Colonic mucosa (tissue), 4 donors: ENCODE measurements around the gene CUEDC1. TPM values are rescaled to one million over a fixed set of nuclear protein-coding genes. Genes with fewer than 3 reads are reported as not detected.

ENCODE experiments used
- DNase-seq: peaks from one replicate; pipeline ENCODE4 v3.0.0-alpha.2; 2020
- H3K27ac ChIP-seq: fragments of 200-600 bp; one replicate; pipeline ENCODE4 v1.8.0; 2021
- H3K27me3 ChIP-seq: fragments of 200-600 bp; one replicate; pipeline ENCODE4 v1.8.0; 2021
- H3K36me3 ChIP-seq: fragments of 200-600 bp; one replicate; pipeline ENCODE4 v1.8.0; 2021
- H3K4me1 ChIP-seq: fragments of 200-600 bp; one replicate; pipeline ENCODE4 v1.8.0; 2021; ENCODE audit warnings: mild to moderate bottlenecking
- H3K4me3 ChIP-seq: fragments of 200-600 bp; one replicate; pipeline ENCODE4 v1.8.0; 2021
- H3K9ac ChIP-seq, 2 donors: one replicate each; pipeline ENCODE4 v1.7.0; 2013; ENCODE audit warnings: control low read depth in 2 of 2, low read depth in 2 of 2, low read length in 2 of 2
- H3K9me3 ChIP-seq: fragments of 200-600 bp; one replicate; pipeline ENCODE4 v1.8.0; 2021
- intact Hi-C: fragments of 100-400 bp; cut with DNase I; formaldehyde crosslinking; loops from one replicate; pipeline ENCODE4 v1.14.1; 2022
- total RNA-seq, 2 donors: library from RNA; stranded (reverse); fragmentation: NEBNext Ultra II Directional in 1 of 2; extraction: Animal tissue kit (Norgen Biotek cat#: 25700) in 1 of 2; gene quantifications; one replicate each; pipeline ENCODE4 v1.2.1, GENCODE V29; 2021
- TF ChIP-seq, protein P1 (sequence below): fragments of 200-600 bp; IDR thresholded peaks from one replicate; pipeline ENCODE4 v1.8.0; 2022; ENCODE audit warnings: antibody characterized with exemption, mild to moderate bottlenecking
- donor health status: healthy.
- donor health status: DM: no; HTN: no; CAD: no.
- donor health status: DM: no; HTN: no; CAD: no.

The CUEDC1 gene
- total RNA-seq, 2 donors from 2014 or later = 14.7 to 15.2 TPM

DNA sequence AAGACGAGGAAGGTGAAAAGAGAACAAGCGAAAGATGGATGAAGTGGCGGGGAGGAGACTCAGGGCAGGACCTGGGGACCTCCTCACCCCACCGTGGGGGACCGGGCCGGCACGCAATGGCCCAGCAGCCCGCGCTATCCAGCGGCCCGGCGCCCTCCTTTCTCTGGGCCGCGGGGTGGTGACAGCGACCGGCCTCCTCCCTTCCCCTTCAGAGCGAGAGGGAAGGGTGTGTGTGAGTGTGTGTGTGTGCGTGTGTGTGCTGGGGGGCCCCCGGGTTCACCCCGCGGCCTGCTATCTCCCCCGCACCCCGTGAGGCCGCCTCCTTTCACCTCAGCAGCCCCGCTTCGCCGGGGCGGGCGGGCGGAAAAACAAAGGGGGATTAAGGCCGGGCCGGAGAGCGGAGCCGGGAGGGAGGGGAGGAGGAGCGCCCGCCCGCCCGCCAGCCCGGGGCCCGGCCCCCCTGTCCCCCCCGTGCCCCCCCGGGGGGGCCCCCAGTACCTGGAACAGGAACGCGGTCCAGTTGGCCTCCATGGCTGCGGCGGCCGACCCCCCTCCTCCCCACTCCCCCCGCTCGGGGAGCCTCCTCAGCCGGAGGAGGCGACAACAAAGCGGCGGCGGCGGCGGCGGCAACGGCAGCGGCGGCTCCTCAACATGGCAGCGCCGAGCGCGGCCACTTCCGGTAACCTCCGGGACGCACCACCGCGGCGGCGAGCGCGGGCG, 32.5 kb upstream of the CUEDC1 start, which contains the start of gene VEZF1:
TSS of gene VEZF1 (minus strand) at position 674 of the 720 bp plus-strand sequence. CDS start at position 531, 143 bp downstream.
- Histone ChIP-seq H3K36me3 (no peaks in the 10 kb centered on the region), H3K4me3 (peak within 1 kb of the TSS; percentile 86), H3K9me3 (no peaks in the 10 kb centered on the region), H3K27me3 (no peaks in the 10 kb centered on the region), H3K9ac (peak within 1 kb of the TSS; percentile 95 to 99), H3K4me1 (peaks cover 7% of the 10 kb centered on the region), H3K27ac (peak within 1 kb of the TSS; percentile 96)
- TF ChIP-seq, protein P1, sequence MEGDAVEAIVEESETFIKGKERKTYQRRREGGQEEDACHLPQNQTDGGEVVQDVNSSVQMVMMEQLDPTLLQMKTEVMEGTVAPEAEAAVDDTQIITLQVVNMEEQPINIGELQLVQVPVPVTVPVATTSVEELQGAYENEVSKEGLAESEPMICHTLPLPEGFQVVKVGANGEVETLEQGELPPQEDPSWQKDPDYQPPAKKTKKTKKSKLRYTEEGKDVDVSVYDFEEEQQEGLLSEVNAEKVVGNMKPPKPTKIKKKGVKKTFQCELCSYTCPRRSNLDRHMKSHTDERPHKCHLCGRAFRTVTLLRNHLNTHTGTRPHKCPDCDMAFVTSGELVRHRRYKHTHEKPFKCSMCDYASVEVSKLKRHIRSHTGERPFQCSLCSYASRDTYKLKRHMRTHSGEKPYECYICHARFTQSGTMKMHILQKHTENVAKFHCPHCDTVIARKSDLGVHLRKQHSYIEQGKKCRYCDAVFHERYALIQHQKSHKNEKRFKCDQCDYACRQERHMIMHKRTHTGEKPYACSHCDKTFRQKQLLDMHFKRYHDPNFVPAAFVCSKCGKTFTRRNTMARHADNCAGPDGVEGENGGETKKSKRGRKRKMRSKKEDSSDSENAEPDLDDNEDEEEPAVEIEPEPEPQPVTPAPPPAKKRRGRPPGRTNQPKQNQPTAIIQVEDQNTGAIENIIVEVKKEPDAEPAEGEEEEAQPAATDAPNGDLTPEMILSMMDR = no peak
- intact Hi-C loops = loop anchor here (5.0 kb wide), 2 partner anchors 35 to 95 kb away; no protein-coding TSS in a partner anchor
- peak; percentile 73 for DNase-seq

DNA sequence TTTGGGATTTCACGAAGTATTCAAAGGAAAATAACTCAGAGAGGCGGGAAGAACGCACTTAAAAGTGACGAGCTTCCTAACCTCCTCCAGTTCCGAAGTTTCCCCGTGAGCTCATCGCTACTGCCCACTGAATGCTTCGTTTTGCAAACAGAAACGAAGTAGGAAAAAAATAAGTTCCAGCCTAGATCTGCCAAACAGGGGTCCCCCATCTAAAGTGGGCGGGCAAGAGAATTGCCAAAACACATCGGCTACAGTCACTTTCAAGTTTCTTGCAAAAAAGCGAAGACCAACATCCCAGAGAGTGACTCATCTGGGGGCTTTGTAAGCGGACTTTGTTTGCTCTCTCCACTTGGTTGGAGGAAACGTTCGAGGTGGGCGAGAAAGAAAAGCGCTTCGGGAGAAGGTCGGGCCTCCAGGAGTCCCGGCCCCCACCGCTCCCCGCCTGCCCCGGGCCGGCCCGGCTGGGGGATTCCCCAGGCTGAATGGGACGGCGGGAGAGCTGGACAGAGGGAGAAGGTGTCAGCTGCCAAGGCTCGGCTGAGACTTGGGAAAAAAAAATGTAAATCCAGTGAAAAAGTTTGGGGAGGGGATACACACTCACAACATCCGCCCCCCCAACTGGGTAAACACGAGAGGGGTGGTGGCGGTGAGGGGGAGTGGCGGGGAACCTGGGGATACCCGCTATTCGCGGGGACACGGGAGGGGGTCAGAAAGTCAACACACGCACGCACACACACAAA, 31.8 kb upstream of the CUEDC1 start:
- H3K4me1 ChIP-seq = peaks cover 7% of the 10 kb centered on the region
- H3K27me3 ChIP-seq = no peaks in the 10 kb centered on the region
- TF ChIP-seq, protein P1 = no peak
- no peaks in the 10 kb centered on the region for H3K36me3 ChIP-seq
- H3K27ac ChIP-seq = peak overlapping the region; percentile 96
- H3K9ac ChIP-seq = peak overlapping the region; percentile 83 to 95
- peak; percentile 57 for DNase-seq
- no peaks in the 10 kb centered on the region for H3K9me3 ChIP-seq
- H3K4me3 ChIP-seq = peak overlapping the region; percentile 86
- intact Hi-C loops = loop anchor here (5.0 kb wide), 2 partner anchors 35 to 95 kb away; no protein-coding TSS in a partner anchor

DNA sequence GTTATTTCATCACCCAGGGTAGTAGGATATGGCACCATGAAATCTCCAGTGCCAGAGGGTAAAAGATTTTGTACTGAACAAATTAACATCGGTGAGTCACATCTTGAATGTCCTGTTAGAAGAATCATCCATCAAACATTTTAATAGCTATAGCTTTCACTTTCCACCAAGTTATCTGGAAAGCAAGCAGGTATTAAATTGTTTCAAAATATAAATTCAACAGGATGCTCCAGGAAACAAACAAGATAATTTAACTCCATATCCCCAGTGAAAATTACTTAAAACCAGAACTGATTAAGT, 30.4 kb upstream of the CUEDC1 start:
- TF ChIP-seq, protein P1 = no peak
- no peak overlapping the region for H3K4me3 ChIP-seq
- H3K36me3 ChIP-seq = no peaks in the 10 kb centered on the region
- no peaks in the 10 kb centered on the region for H3K27me3 ChIP-seq
- H3K9me3 ChIP-seq = no peaks in the 10 kb centered on the region
- DNase-seq = no peak
- peaks cover 7% of the 10 kb centered on the region for H3K4me1 ChIP-seq
- peak overlapping the region in 1 of 2 donors; percentile 7 for H3K9ac ChIP-seq
- intact Hi-C loops = loop anchor here (5.0 kb wide), 2 partner anchors 33 to 93 kb away; no protein-coding TSS in a partner anchor
- H3K27ac ChIP-seq = no peak overlapping the region

DNA sequence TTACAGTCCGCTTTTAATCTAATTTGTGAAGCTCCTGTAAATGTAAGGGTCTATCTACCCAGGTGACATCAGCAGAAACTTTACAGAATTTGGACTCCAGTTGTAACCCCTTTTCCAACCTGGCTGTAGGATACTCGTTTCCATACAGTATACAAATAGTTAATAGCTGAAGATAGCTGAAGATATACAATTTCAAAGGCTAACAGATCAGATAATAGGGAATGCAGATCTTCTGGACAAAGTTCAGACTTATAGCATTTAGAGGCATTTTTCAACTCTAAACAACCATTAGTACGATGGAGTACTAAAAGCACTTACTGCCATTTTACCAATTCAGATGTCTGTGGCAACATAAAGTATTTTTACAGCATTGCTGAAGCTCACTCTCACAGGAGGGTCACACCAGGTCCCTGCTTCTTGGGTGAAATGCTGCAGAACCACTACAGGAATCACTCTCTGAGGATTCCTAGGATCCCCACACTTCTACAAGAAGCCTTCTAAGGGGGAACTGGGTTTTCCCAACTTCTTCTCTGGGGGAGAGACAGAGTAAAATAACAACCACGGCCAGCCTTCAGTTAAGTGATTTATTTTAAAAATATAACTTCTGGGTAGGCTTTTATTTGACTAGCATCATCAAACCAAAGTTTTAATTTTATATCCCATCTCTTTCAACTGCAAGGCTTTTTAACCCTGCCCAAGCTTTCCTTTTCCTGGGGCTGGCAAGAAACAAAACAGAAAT, 29.9 kb upstream of the CUEDC1 start:
- no peaks in the 10 kb centered on the region for H3K9me3 ChIP-seq
- no peaks in the 10 kb centered on the region for H3K27me3 ChIP-seq
- no peak for DNase-seq
- peaks cover under 1% of the 10 kb centered on the region for H3K36me3 ChIP-seq
- TF ChIP-seq, protein P1 = no peak
- peak overlapping the region in 1 of 2 donors; percentile 7 for H3K9ac ChIP-seq
- no peak overlapping the region for H3K27ac ChIP-seq
- H3K4me1 ChIP-seq = peaks cover 7% of the 10 kb centered on the region
- intact Hi-C loops = loop anchor here (5.0 kb wide), 2 partner anchors 33 to 93 kb away; no protein-coding TSS in a partner anchor
- no peak overlapping the region for H3K4me3 ChIP-seq

DNA sequence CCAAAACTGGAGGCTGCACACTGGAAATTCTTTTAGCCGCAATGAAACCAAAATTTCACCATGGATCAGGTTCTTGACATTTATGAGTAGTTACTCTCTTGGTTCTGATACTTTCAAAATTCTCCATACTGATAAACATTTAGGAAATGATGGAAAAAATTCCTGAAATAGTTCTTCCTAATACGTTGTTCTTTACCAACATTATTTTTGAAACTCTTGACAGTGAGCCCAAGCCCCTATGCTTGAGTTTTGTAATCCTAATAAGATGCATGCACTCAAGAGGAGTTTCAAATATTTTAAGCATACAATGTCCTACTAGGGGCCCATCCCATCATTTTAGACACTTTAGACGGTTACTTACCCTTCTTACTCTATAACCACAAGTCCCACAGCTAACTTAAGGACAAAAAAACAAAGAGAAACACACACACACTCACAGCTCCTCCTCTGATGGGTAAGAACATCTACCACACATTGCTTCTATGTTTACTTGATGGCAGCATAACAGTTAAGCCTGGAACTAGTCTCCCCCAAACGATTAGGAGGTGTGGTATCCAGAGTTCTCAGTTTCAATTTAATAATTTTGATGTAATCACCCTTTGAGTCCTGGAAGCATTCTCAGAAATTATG, 29.2 kb upstream of the CUEDC1 start:
- Histone ChIP-seq H3K4me1 (peaks cover 7% of the 10 kb centered on the region), H3K4me3 (no peak overlapping the region), H3K36me3 (peaks cover 8% of the 10 kb centered on the region), H3K9me3 (no peaks in the 10 kb centered on the region), H3K9ac (no peak overlapping the region), H3K27ac (no peak overlapping the region), H3K27me3 (no peaks in the 10 kb centered on the region)
- intact Hi-C loops = no loop called here
- TF ChIP-seq, protein P1 = no peak
- DNase-seq = no peak
